Stimulated activated naive B cell treated with anti-CD40 and anti-IgM and Interleukin-4, amounts not matched to agents 10 μg/mL and 1 μg/mL and 100 μg/mL, for 72 hours (primary cell): ENCODE data around the gene C11orf58.

Experiments
- ATAC-seq, 2 donors: fragments of 150-1000 bp; cut with Tn5 transposase; replicated peaks; 2 replicates each; pipeline ENCODE4 v1.10.0; 2021; ENCODE audit warnings: moderate library complexity in 1 of 2
- DNase-seq: peaks from one replicate; pipeline ENCODE4 v3.0.0; 2021
- H3K27ac Mint-ChIP-seq: one replicate; pipeline ENCODE4 v1.8.0; 2022; ENCODE audit warnings: mild to moderate bottlenecking, mixed read lengths
- H3K27me3 Mint-ChIP-seq, 2 donors: one replicate each; pipeline ENCODE4 v1.8.0; 2022; ENCODE audit warnings: mixed read lengths in 2 of 2
- H3K36me3 Mint-ChIP-seq, 2 donors: one replicate each; pipeline ENCODE4 v1.8.0; 2022; ENCODE audit warnings: mixed read lengths in 2 of 2, mild to moderate bottlenecking in 1 of 2
- H3K4me1 Mint-ChIP-seq, 2 donors: one replicate each; pipeline ENCODE4 v1.8.0; 2022; ENCODE audit warnings: mixed read lengths in 2 of 2, mild to moderate bottlenecking in 1 of 2
- H3K4me3 Mint-ChIP-seq, 2 donors: one replicate each; pipeline ENCODE4 v1.8.0; 2022; ENCODE audit warnings: mild to moderate bottlenecking in 2 of 2, mixed read lengths in 2 of 2, moderate library complexity in 1 of 2
- H3K9me3 Mint-ChIP-seq, 2 donors: one replicate each; pipeline ENCODE4 v1.8.0; 2022; ENCODE audit warnings: mixed read lengths in 2 of 2, mild to moderate bottlenecking in 1 of 2

The C11orf58 gene

DNA sequence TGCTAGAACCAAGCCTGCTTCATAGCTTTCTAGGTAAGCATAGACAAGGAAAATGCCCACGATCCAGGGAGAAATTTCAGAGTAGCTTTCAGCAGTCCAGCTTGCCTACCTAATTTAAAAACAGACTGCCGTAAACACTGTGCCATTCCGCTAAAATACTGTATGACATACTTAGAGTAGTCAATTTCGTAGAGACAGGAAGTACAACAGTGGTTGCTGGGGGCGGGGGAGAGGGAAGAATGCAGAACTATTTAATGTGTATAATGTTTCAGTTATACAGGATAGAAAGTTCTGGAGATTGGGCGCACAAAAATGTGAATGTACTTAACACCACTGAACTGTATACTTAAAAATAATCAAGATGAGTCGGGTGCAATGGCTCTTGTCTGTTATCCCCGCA lies 56.7 kb downstream of the C11orf58 start:
- DNase-seq, result no peak
- Mint-ChIP-seq H3K27ac (peak overlapping the region; percentile 42), H3K4me1 (peaks cover 2 to 11% of the 10 kb centered on the region in 2 donors), H3K27me3 (no peaks in the 10 kb centered on the region), H3K4me3 (no peak overlapping the region), H3K36me3 (peaks cover 49 to 74% of the 10 kb centered on the region in 2 donors), H3K9me3 (no peaks in the 10 kb centered on the region)
- ATAC-seq, result no peak

DNA sequence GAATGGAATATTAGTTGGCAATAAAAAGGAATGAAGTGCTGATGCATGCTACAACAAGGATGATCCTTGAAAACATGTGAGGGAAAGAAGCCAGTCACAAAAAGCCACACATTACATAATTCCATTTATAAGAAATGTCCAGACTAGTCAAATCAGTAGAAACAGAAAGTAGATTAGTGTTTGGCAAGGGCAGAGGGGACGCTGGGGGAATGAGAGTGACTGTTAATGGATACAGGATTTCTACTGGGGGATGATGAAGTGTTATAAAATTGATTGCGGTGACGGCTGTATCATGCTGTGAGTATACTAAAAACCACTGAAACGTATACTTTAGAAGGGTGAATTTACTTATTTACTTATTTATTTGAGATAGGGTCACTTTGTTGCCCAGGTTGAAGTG lies 57.9 kb downstream of the C11orf58 start:
- H3K4me1 Mint-ChIP-seq, result peaks cover 2 to 11% of the 10 kb centered on the region in 2 donors
- ATAC-seq (no peak), DNase-seq (no peak)
- H3K36me3 Mint-ChIP-seq, result peaks cover 56 to 75% of the 10 kb centered on the region in 2 donors
- H3K27ac Mint-ChIP-seq, result no peak overlapping the region
- H3K4me3 Mint-ChIP-seq, result no peak overlapping the region
- H3K27me3 Mint-ChIP-seq, result no peaks in the 10 kb centered on the region
- no peaks in the 10 kb centered on the region for H3K9me3 Mint-ChIP-seq

DNA sequence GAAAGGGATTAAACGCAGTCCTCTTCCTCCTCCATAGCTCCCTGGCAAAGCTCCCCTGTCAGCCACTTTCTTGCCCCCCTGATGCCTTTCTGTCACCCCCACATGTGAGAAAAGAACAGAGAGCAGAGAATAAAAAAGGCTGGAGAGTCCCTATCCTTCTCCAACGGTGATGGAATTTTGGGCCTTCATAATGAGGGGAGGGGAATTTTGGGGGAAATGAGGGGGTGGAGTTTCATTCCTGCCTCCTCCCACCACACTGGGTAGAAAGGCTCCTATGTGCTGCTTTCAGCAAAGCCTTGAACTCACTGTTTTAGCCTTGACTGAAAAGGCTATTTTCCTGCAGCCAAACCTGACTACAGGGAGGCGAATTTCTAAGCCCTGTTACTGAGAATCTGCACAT lies 59.3 kb downstream of the C11orf58 start:
- Mint-ChIP-seq H3K27ac (no peak overlapping the region), H3K36me3 (peaks cover 62 to 75% of the 10 kb centered on the region in 2 donors), H3K9me3 (no peaks in the 10 kb centered on the region), H3K4me1 (peaks cover 2 to 11% of the 10 kb centered on the region in 2 donors), H3K4me3 (no peak overlapping the region), H3K27me3 (no peaks in the 10 kb centered on the region)
- DNase-seq, result no peak
- ATAC-seq, result no peak

DNA sequence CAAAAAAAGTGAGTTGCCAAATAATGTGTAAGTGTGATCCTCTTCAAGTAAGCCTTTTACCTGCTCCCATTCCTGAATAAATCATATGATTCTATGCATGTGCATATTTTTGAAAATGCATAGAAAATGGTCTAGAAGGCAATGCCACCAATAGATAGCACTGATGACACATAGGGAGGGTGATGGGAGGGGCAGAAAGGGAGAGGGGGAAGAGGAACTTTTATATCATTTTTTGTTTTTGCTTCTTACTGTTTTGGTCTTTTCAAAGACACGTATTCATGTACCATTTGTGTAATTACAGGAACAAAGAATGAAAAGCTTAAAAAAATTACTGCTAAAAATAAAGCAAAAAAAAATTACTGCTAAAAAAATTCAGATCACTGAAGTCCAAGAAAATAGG lies 60.8 kb downstream of the C11orf58 start:
- Mint-ChIP-seq H3K9me3 (no peaks in the 10 kb centered on the region), H3K27ac (no peak overlapping the region), H3K36me3 (peaks cover 60 to 70% of the 10 kb centered on the region in 2 donors), H3K4me3 (no peak overlapping the region), H3K27me3 (no peaks in the 10 kb centered on the region), H3K4me1 (peaks cover 2 to 11% of the 10 kb centered on the region in 2 donors)
- no peak for ATAC-seq
- no peak for DNase-seq

DNA sequence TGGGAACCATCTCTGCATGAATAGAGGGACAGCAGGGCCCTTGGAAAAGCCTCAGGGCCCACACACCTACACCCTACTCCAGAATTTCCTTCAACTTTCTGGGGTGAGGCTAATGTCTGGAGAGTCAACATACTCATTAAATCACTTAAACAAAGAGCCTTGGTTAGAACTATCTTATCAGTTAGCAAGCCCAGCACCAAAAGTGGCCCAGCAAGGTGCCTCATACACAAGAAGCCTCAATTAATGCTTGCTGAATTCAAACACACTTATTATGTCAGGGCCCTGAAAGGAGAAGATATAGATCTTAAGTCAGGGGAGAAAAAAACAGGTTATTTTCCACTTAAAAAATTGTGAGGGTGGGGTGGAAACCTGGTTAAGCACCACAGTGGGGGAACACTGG lies 61.4 kb downstream of the C11orf58 start:
- Mint-ChIP-seq H3K27ac (peak overlapping the region; percentile 74), H3K9me3 (no peaks in the 10 kb centered on the region), H3K4me3 (no peak overlapping the region), H3K36me3 (peaks cover 59 to 70% of the 10 kb centered on the region in 2 donors), H3K4me1 (peaks cover 2 to 11% of the 10 kb centered on the region in 2 donors), H3K27me3 (no peaks in the 10 kb centered on the region)
- ATAC-seq (no peak), DNase-seq (no peak)

DNA sequence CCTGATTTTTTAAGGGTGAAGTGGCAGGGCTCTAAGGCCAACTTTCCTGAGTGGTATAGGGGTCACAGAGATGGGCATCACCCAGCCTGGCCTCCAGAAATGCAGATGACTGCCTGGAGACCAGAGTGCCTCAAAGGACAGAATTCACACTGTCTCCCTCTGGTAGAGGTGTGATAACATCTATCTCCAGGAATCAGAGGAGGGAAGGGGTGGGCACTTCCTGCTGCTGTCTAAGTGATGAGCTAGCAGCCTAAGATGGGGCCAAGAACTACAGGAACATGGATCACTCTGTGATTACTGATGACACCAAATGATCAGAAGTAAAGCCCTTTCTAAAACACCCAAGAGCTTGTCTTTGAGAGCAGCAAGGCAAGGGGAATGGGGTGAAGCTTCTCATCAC lies 61.9 kb downstream of the C11orf58 start:
- Mint-ChIP-seq H3K4me1 (peaks cover 2 to 11% of the 10 kb centered on the region in 2 donors), H3K9me3 (no peaks in the 10 kb centered on the region), H3K4me3 (no peak overlapping the region), H3K27me3 (no peaks in the 10 kb centered on the region), H3K27ac (no peak overlapping the region), H3K36me3 (peaks cover 56 to 68% of the 10 kb centered on the region in 2 donors)
- ATAC-seq (no peak), DNase-seq (no peak)

DNA sequence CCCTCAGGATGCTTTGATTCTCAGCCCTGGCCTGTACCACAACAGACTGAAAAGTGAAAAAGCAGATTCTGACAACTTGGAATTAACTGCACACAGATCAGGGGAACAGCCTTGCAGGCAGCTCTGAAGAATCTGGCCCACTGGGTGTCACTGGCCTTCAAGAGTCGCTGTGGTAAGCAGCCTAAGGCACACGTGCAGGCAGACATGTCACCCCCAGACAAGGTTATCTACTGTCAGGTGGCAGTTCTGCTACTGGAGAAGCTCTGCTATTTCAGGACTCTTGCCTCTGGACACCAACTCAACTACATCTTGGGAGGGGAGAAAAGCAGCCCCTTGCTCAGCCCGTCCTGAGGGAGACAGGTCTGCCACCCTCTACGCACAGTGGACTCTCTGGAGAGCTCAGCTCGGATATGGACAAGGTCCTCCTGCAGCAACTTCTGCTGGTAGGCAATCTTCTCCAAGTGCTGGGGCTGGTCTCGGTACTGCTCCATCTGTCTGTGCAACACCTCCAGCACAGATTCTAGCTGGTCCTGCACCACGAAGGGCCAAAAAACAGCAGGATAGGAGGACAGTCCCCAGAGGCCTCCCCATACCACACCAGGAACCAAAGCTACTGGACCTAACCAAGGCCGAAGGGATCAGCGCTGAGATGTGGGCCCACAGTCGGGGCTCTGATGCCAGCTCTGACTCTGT lies 63.0 kb downstream of the C11orf58 start:
- no peak overlapping the region for H3K4me3 Mint-ChIP-seq
- DNase-seq, result no peak
- H3K4me1 Mint-ChIP-seq, result peaks cover 2 to 11% of the 10 kb centered on the region in 2 donors

DNA sequence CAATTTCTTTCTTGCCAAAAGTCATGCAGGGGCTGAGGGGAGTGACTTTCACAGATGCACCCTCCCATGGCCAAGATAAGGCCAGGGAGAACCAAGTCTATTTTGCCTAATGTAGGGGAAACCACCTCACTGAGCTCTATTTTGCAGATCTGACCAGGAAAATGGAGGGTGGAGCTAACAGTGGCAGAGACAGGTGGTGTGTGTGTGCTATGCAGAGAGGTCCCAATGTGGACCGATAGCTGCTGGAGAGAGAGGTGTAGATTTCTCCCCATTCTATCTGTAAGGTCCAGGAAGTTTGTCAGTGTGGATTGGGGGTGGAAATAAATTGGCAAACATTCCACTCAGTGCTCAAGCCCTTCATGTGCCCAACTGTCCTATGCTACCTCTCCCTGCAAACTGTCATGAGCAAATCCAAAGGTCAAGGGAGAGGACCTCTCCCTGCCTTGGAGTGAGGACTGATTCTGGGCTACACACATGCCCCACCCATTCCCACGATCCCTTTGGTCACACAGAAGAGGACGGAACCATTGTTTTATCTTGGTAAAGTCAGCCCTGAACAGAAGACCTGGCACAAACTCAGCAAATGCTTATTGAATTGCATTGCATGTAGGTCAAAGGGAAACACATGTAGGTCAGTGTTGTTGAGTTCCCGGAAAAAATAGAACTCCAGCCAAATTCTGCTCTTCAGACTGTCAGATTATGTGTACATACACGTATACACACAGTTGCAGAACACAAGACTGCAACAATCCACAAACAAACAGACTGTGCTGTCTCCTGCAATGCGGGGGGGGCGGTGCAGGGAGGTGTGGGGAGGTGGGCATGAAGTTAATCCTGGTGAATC lies 65.9 kb downstream of the C11orf58 start:
- H3K36me3 Mint-ChIP-seq, result peaks cover 44 to 64% of the 10 kb centered on the region in 2 donors
- H3K4me1 Mint-ChIP-seq, result no peaks in the 10 kb centered on the region
- no peak overlapping the region for H3K4me3 Mint-ChIP-seq
- no peaks in the 10 kb centered on the region for H3K9me3 Mint-ChIP-seq
- no peaks in the 10 kb centered on the region for H3K27me3 Mint-ChIP-seq
- H3K27ac Mint-ChIP-seq, result no peak overlapping the region
- DNase-seq (no peak), ATAC-seq (no peak)

More for the DNA sequence above, 63.0 kb downstream of the C11orf58 start:
- no peaks in the 10 kb centered on the region for H3K9me3 Mint-ChIP-seq
- peaks cover 54 to 69% of the 10 kb centered on the region in 2 donors for H3K36me3 Mint-ChIP-seq
- no peak for ATAC-seq
- H3K27me3 Mint-ChIP-seq, result no peaks in the 10 kb centered on the region
- no peak overlapping the region for H3K27ac Mint-ChIP-seq

DNA sequence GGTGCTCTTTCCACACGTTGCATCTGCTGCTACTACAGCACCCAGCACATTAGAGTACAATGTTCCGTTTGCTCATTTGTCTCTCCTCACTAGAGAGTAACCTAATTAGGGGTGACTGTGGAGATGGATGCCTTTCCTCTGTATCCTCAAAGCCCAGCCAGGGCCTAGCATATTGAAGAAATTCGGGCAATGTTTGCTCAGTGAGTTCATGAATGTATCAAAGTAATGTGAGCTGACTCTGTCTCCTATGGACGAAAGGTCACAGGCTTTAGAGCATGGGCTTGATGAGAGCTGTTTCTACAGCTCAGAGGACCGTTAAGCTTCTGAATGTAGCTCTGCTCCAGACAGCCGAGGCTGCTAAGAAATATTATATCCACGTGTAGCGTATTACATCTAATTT lies 67.5 kb downstream of the C11orf58 start:
- no peak overlapping the region for H3K4me3 Mint-ChIP-seq
- no peak for ATAC-seq
- no peaks in the 10 kb centered on the region for H3K4me1 Mint-ChIP-seq
- H3K36me3 Mint-ChIP-seq, result peaks cover 44 to 61% of the 10 kb centered on the region in 2 donors
- H3K9me3 Mint-ChIP-seq, result no peaks in the 10 kb centered on the region
- DNase-seq, result no peak
- H3K27ac Mint-ChIP-seq, result no peak overlapping the region
- no peaks in the 10 kb centered on the region for H3K27me3 Mint-ChIP-seq

DNA sequence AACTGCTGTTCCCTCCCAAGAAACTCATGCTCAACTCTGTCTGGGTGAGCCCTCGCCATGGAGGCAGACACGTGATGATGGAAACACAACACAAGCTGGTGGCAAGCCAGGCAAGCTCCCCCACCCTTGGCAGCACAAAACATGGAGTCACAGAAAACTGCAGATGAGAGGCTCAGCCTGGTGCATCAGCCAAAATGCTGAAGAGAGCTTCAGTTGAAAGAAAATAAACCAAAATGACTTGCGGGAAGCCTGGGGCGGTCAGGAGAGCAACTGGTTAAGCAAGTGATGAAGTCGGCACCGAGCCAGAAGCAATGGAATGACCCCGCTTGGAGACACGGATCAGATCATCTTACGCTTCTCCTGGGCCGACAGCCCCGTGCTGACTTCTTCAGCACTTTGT lies 68.3 kb downstream of the C11orf58 start:
- Mint-ChIP-seq H3K36me3 (peaks cover 41 to 61% of the 10 kb centered on the region in 2 donors), H3K4me3 (no peak overlapping the region), H3K27me3 (no peaks in the 10 kb centered on the region), H3K9me3 (no peaks in the 10 kb centered on the region), H3K4me1 (no peaks in the 10 kb centered on the region), H3K27ac (no peak overlapping the region)
- no peak for DNase-seq
- ATAC-seq, result no peak

DNA sequence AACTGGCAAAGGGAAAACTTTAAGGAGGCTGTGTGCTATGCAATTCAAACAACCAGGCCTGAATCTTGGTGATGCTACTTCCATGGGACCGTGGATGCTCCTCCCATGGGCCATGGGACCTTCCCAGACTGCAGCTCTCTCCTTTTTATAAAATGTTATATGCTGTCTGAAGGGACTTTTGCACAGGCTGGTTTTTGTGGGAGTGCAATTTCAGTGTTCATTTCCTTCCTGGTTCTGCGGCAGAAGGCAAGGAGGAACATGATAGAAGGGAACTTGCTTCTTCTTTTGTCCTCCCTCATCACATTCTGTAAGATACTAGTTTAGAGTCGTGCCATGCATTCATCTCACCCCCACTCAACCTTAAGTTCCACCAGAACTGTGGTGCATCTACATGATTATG lies 68.9 kb downstream of the C11orf58 start:
- ATAC-seq (no peak), DNase-seq (no peak)
- Mint-ChIP-seq H3K27me3 (no peaks in the 10 kb centered on the region), H3K36me3 (peaks cover 43 to 64% of the 10 kb centered on the region in 2 donors), H3K4me3 (no peak overlapping the region), H3K4me1 (no peaks in the 10 kb centered on the region), H3K27ac (no peak overlapping the region), H3K9me3 (no peaks in the 10 kb centered on the region)
